GM21360 (cell line): Measurements from ENCODE around the gene OR4Q2.
"Not testable (repeated sequence)": the region's sequence is repeated elsewhere in the genome, so short reads cannot be mapped to it uniquely, and the experiment has no call there.

Source experiments
- ATAC-seq: cut with Tn5 transposase; IDR thresholded peaks from one replicate; pipeline ENCODE4 v1.9.1; 2021; ENCODE audit warnings: mild to moderate bottlenecking, moderate library complexity; ENCODE audit not compliant: unreplicated experiment

The OR4Q2 gene

GRCh38 chr14:20001863-20002262 lies at the start of gene OR4Q2:
Gene OR4Q2 (plus strand): TSS chr14:20002163.
- ATAC-seq, result no peak

GRCh38 chr14:19969735-19970134 lies 32.2 kb upstream of the OR4Q2 start:
- not testable (repeated sequence) for ATAC-seq

- no peak for ATAC-seq
Observed at GRCh38 chr14:19974844-19975243, 27.1 kb upstream of the OR4Q2 start.

- no peak for ATAC-seq
Observed at GRCh38 chr14:19975291-19975690, 26.7 kb upstream of the OR4Q2 start, which contains the start of gene OR4K15. Gene OR4K15 (plus strand): TSS chr14:19975591. CDS start chr14:19975591, 0 bp downstream.

- ATAC-seq, result no peak
Observed at GRCh38 chr14:19993438-19993837, 8.5 kb upstream of the OR4Q2 start.

GRCh38 chr14:20002319-20002718 lies 356 bp downstream of the OR4Q2 start:
- ATAC-seq, result no peak

GRCh38 chr14:20008156-20008555 lies 6.2 kb downstream of the OR4Q2 start:
- no peak for ATAC-seq

- ATAC-seq, result no peak
Observed at GRCh38 chr14:20019257-20019865, 17.4 kb downstream of the OR4Q2 start, which contains the start of gene OR4K14. Gene OR4K14 (minus strand): TSS chr14:20019307. CDS start chr14:20015193, 4,114 bp downstream.

GRCh38 chr14:20031058-20031457 lies 29.1 kb downstream of the OR4Q2 start:
- ATAC-seq, result no peak

GRCh38 chr14:20035449-20035848 lies 33.5 kb downstream of the OR4Q2 start:
- ATAC-seq, result no peak

- ATAC-seq, result no peak
Observed at GRCh38 chr14:20035938-20036337, 34.0 kb downstream of the OR4Q2 start, which contains the start of gene OR4K13. Gene OR4K13 (minus strand): TSS chr14:20036038. CDS start chr14:20034758, 1,280 bp downstream.

GRCh38 chr14:20044243-20044642 lies 42.3 kb downstream of the OR4Q2 start:
- no peak for ATAC-seq

- ATAC-seq, result no peak
Observed at GRCh38 chr14:20048202-20048601, 46.2 kb downstream of the OR4Q2 start.
